ENCODE data around the gene COL4A4.

The COL4A4 gene

DNA sequence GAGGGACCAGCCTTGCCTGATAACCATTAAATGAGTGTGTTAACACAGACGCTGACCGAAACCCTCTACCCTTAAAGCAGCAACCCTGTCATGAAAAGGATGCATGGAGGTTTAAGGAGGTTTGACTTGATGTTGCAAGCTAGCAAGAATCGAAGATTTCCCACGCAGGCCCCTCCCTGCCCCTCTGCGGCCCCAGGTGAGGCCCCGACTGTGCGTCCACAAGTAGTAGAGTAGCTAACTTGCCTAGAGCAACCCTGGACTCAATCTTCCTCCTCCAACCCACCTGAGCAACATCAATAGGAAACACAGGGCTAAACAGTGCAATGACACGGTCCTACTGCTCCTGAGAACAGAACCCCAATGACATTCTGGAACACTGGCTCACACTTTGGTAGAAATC is 150.1 kb downstream of the COL4A4 start:
- H3K4me2 ChIP-seq (ENCODE audit: low read depth, low read length) = no peak overlapping the region
- TF ChIP-seq EZH2 (optimal IDR thresholded peaks at IDR 0.05; ENCODE audit: low read depth, low read length) = no peak
- no peak overlapping the region for H3K27ac ChIP-seq (ENCODE audit: low read length)
- H3K27me3 ChIP-seq (replicated peaks; ENCODE audit: insufficient read depth, low read length) = no peaks in the 10 kb centered on the region
- no peaks in the 10 kb centered on the region for H3K79me2 ChIP-seq (ENCODE audit: low read length)
- no peak overlapping the region for H3K9ac ChIP-seq (ENCODE audit: low read length)
- no peaks in the 10 kb centered on the region for H3F3A ChIP-seq (ENCODE audit: insufficient read depth, low read length)
- H3K4me3 ChIP-seq (ENCODE audit: low read length) = no peak overlapping the region
- H3K36me3 ChIP-seq (replicated peaks; ENCODE audit: insufficient read depth, low read length) = no peaks in the 10 kb centered on the region
- DNase-seq = no peak
- no peak overlapping the region for H2AFZ ChIP-seq (ENCODE audit: low read length)
- no peaks in the 10 kb centered on the region for H3K4me1 ChIP-seq (ENCODE audit: low read length)
- H3K9me2 ChIP-seq (replicated peaks; ENCODE audit: insufficient read depth, low read length) = no peaks in the 10 kb centered on the region
- H3K9me3 ChIP-seq (replicated peaks; ENCODE audit: insufficient read depth, low read length) = no peaks in the 10 kb centered on the region
- no peaks in the 10 kb centered on the region for H4K20me1 ChIP-seq (ENCODE audit: insufficient read depth, low read length)

DNA sequence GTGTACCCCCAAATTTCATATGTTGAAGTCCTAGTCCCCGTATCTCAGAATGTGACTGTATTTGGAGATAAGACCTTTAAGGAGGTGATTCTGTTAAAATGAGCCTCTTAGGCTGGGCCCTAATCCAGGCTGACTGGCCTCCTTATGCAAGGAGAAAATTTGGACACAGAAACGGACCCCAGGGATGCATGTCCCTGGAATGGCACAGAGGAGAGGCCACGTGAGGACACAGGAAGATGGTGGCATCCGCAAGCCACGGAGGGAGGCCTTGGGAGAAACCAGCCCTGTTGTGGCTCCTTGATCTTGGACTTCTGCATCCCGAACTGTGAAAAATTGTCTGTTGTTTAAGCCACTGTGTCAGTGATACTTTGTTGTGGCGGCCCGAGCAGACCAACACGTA is 150.7 kb downstream of the COL4A4 start:
- Histone ChIP-seq H3K79me2 (ENCODE audit: low read length) (no peaks in the 10 kb centered on the region), H3K27ac (ENCODE audit: low read length) (no peak overlapping the region), H3K9ac (ENCODE audit: low read length) (no peak overlapping the region), H3K4me3 (ENCODE audit: low read length) (no peak overlapping the region), H3K4me1 (ENCODE audit: low read length) (no peaks in the 10 kb centered on the region), H3F3A (ENCODE audit: insufficient read depth, low read length) (no peaks in the 10 kb centered on the region), H3K4me2 (ENCODE audit: low read depth, low read length) (no peak overlapping the region), H2AFZ (ENCODE audit: low read length) (no peak overlapping the region), H3K27me3 (replicated peaks; ENCODE audit: insufficient read depth, low read length) (no peaks in the 10 kb centered on the region), H3K9me3 (replicated peaks; ENCODE audit: insufficient read depth, low read length) (no peaks in the 10 kb centered on the region), H4K20me1 (ENCODE audit: insufficient read depth, low read length) (no peaks in the 10 kb centered on the region), H3K36me3 (replicated peaks; ENCODE audit: insufficient read depth, low read length) (no peaks in the 10 kb centered on the region), H3K9me2 (replicated peaks; ENCODE audit: insufficient read depth, low read length) (no peaks in the 10 kb centered on the region)
- no peak for DNase-seq
- no peak for TF ChIP-seq EZH2 (optimal IDR thresholded peaks at IDR 0.05; ENCODE audit: low read depth, low read length)
- TF ChIP-seq, protein P1, sequence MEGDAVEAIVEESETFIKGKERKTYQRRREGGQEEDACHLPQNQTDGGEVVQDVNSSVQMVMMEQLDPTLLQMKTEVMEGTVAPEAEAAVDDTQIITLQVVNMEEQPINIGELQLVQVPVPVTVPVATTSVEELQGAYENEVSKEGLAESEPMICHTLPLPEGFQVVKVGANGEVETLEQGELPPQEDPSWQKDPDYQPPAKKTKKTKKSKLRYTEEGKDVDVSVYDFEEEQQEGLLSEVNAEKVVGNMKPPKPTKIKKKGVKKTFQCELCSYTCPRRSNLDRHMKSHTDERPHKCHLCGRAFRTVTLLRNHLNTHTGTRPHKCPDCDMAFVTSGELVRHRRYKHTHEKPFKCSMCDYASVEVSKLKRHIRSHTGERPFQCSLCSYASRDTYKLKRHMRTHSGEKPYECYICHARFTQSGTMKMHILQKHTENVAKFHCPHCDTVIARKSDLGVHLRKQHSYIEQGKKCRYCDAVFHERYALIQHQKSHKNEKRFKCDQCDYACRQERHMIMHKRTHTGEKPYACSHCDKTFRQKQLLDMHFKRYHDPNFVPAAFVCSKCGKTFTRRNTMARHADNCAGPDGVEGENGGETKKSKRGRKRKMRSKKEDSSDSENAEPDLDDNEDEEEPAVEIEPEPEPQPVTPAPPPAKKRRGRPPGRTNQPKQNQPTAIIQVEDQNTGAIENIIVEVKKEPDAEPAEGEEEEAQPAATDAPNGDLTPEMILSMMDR (IDR thresholded peaks at IDR 0.05; ENCODE audit: low read length) = no peak
- TF ChIP-seq EZH2phosphoT487 (IDR thresholded peaks at IDR 0.05; ENCODE audit: low read length) = no peak

DNA sequence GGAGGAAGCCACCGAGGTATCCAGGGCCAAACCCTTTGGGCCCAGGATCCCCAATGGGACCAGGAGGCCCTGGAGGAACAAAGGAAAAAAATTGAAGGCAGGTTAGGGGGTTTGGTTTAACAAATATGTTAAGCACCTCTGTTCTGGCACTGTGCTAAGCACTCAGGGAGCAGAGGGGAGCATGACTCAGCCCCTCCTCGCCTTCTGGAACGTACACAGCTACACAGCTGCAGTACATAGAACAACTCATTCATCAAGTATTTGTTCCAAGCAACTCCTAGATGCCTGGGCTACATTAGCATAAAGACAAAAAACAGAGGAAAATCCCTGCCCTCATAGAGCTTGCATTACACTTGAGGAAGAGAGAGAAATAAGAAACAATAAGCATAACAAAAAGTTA is 153.6 kb downstream of the COL4A4 start:
- Histone ChIP-seq H3K27me3 (replicated peaks; ENCODE audit: insufficient read depth, low read length) (no peaks in the 10 kb centered on the region), H3K79me2 (ENCODE audit: low read length) (no peaks in the 10 kb centered on the region), H2AFZ (ENCODE audit: low read length) (no peak overlapping the region), H3K4me1 (ENCODE audit: low read length) (no peaks in the 10 kb centered on the region), H3K27ac (ENCODE audit: low read length) (no peak overlapping the region), H3K4me2 (ENCODE audit: low read depth, low read length) (no peak overlapping the region), H4K20me1 (ENCODE audit: insufficient read depth, low read length) (no peaks in the 10 kb centered on the region), H3K9me2 (replicated peaks; ENCODE audit: insufficient read depth, low read length) (no peaks in the 10 kb centered on the region), H3F3A (ENCODE audit: insufficient read depth, low read length) (no peaks in the 10 kb centered on the region), H3K4me3 (ENCODE audit: low read length) (no peak overlapping the region), H3K9me3 (replicated peaks; ENCODE audit: insufficient read depth, low read length) (no peaks in the 10 kb centered on the region), H3K36me3 (replicated peaks; ENCODE audit: insufficient read depth, low read length) (no peaks in the 10 kb centered on the region), H3K9ac (ENCODE audit: low read length) (no peak overlapping the region)
- TF ChIP-seq, protein P1 (IDR thresholded peaks at IDR 0.05; ENCODE audit: low read length) = no peak
- TF ChIP-seq EZH2phosphoT487 (IDR thresholded peaks at IDR 0.05; ENCODE audit: low read length) = no peak
- TF ChIP-seq EZH2 (optimal IDR thresholded peaks at IDR 0.05; ENCODE audit: low read depth, low read length) = no peak
- DNase-seq = no peak

DNA sequence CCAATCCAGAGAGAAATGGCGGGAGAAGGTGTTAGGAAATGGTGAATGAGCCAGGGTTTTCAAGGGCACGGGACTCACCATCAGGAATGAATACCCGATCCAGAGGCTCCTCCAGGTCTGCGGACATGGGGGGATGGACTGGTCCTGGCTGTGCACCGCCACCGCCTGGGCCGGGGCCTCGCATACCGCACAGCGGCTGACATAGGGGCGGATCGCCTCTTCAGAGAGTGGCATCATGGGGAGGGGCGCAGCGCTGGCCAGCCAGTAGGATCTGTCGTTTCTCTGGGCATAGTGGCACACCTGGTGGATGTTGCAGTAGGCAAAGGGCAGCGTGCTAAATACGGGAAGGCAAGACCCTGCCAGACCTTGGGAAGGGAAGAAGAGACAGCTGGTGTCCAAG is 156.1 kb downstream of the COL4A4 start:
- H3K4me1 ChIP-seq (ENCODE audit: low read length) = no peaks in the 10 kb centered on the region
- no peak overlapping the region for H3K4me2 ChIP-seq (ENCODE audit: low read depth, low read length)
- no peaks in the 10 kb centered on the region for H3K9me3 ChIP-seq (replicated peaks; ENCODE audit: insufficient read depth, low read length)
- H3K4me3 ChIP-seq (ENCODE audit: low read length) = no peak overlapping the region
- no peaks in the 10 kb centered on the region for H3K79me2 ChIP-seq (ENCODE audit: low read length)
- H3K9ac ChIP-seq (ENCODE audit: low read length) = no peak overlapping the region
- no peaks in the 10 kb centered on the region for H3F3A ChIP-seq (ENCODE audit: insufficient read depth, low read length)
- no peaks in the 10 kb centered on the region for H3K36me3 ChIP-seq (replicated peaks; ENCODE audit: insufficient read depth, low read length)
- no peak for DNase-seq
- TF ChIP-seq EZH2 (optimal IDR thresholded peaks at IDR 0.05; ENCODE audit: low read depth, low read length) = no peak
- TF ChIP-seq, protein P1 (IDR thresholded peaks at IDR 0.05; ENCODE audit: low read length) = no peak
- no peak for TF ChIP-seq EZH2phosphoT487 (IDR thresholded peaks at IDR 0.05; ENCODE audit: low read length)
- no peak overlapping the region for H3K27ac ChIP-seq (ENCODE audit: low read length)
- H3K27me3 ChIP-seq (replicated peaks; ENCODE audit: insufficient read depth, low read length) = no peaks in the 10 kb centered on the region
- H2AFZ ChIP-seq (ENCODE audit: low read length) = no peak overlapping the region
- H4K20me1 ChIP-seq (ENCODE audit: insufficient read depth, low read length) = no peaks in the 10 kb centered on the region
- H3K9me2 ChIP-seq (replicated peaks; ENCODE audit: insufficient read depth, low read length) = no peaks in the 10 kb centered on the region
